ENCODE results near the gene ATP2C2.

ATP2C2 gene

GRCh38 chr16:84464116-84464515 lies 95.8 kb downstream of the ATP2C2 start:
- H3K4me3 ChIP-seq (ENCODE audit: low read depth, low read length) = no peak overlapping the region
- no peak for DNase-seq (ENCODE audit: low read depth, low spot score)
- in situ Hi-C loops (cut with HindIII; ENCODE audit: low sequenced_read_pairs) = no loop called here

GRCh38 chr16:84465154-84465553 lies 96.8 kb downstream of the ATP2C2 start:
- DNase-seq (ENCODE audit: low read depth, low spot score) = no peak
- in situ Hi-C loops (cut with HindIII; ENCODE audit: low sequenced_read_pairs) = no loop called here
- no peak overlapping the region for H3K4me3 ChIP-seq (ENCODE audit: low read depth, low read length)
- TF ChIP-seq CTCF (IDR thresholded peaks at IDR 0.05; ENCODE audit: low read depth, low read length) = no peak

More at GRCh38 chr16:84464116-84464515, 95.8 kb downstream of the ATP2C2 start:
- no peak for TF ChIP-seq CTCF (IDR thresholded peaks at IDR 0.05; ENCODE audit: low read depth, low read length)

DNA sequence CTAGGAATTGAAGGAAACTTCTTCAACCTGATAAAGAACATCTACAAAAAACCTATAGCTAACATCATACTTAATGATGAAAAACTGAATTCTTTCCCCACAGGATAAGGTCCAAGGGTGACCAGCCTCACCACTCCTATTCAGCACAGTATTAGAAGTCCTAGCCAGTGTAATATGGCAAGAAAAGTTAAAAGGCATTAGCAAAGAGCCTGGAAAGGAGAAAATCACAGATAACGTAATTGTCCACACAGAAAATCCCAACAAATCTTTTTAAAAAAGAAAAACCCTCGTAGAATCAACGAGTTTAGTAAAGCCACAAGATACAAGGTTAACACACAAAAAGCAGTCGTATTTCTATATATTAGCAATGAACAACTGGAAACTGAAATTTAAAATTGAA lies 98.4 kb downstream of the ATP2C2 start:
- DNase-seq (ENCODE audit: low read depth, low spot score) = no peak
- TF ChIP-seq CTCF (IDR thresholded peaks at IDR 0.05; ENCODE audit: low read depth, low read length) = no peak
- no peak overlapping the region for H3K4me3 ChIP-seq (ENCODE audit: low read depth, low read length)
- in situ Hi-C loops (cut with HindIII; ENCODE audit: low sequenced_read_pairs) = no loop called here

DNA sequence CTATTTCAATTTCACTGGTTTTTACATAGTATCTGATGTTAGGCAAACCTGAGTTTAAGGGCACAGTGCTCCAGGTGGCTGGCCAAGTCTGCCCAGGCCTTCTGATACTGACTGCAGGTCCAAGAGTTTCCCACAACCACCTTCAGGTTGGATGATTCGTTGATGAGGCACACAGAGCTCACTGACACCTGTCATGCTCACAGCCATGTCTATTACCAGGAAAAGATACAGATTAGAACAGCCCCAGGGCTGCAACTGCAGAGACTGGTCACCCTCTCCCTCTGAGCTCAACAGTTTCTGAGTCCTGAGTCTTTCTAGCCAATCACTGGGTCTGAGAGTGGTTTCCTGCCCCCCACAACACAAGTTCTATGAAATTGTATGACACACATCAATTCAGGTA lies 98.9 kb downstream of the ATP2C2 start:
- no peak overlapping the region for H3K4me3 ChIP-seq (ENCODE audit: low read depth, low read length)
- no peak for DNase-seq (ENCODE audit: low read depth, low spot score)
- in situ Hi-C loops (cut with HindIII; ENCODE audit: low sequenced_read_pairs) = no loop called here
- no peak for TF ChIP-seq CTCF (IDR thresholded peaks at IDR 0.05; ENCODE audit: low read depth, low read length)

DNA sequence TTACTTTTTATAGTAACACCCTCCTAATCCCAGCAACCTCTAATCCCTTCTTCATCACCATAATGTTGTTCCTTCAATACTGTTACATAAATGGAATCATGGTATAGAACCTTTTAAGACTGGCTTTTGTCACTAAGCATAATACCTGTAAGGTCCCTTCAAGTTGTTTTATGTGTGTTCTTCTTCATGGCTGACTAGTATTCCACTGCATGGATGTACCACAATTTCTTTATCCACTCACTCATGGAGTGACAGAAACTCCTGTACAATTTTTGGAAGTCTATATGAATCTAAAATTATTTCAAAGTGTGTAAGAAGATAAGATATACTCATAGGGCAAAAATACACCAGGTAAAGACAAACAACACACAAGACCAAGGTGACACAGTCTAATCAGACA lies 99.4 kb downstream of the ATP2C2 start:
- no peak for TF ChIP-seq CTCF (IDR thresholded peaks at IDR 0.05; ENCODE audit: low read depth, low read length)
- DNase-seq (ENCODE audit: low read depth, low spot score) = no peak
- H3K4me3 ChIP-seq (ENCODE audit: low read depth, low read length) = no peak overlapping the region
- in situ Hi-C loops (cut with HindIII; ENCODE audit: low sequenced_read_pairs) = no loop called here

GRCh38 chr16:84471316-84471715 lies 103.0 kb downstream of the ATP2C2 start:
- in situ Hi-C loops (cut with HindIII; ENCODE audit: low sequenced_read_pairs) = no loop called here
- no peak for DNase-seq (ENCODE audit: low read depth, low spot score)
- TF ChIP-seq CTCF (IDR thresholded peaks at IDR 0.05; ENCODE audit: low read depth, low read length) = no peak
- no peak overlapping the region for H3K4me3 ChIP-seq (ENCODE audit: low read depth, low read length)

- no peak overlapping the region for H3K4me3 ChIP-seq (ENCODE audit: low read depth, low read length)
- DNase-seq (ENCODE audit: low read depth, low spot score) = no peak
- no peak for TF ChIP-seq CTCF (IDR thresholded peaks at IDR 0.05; ENCODE audit: low read depth, low read length)
- in situ Hi-C loops (cut with HindIII; ENCODE audit: low sequenced_read_pairs) = no loop called here
Observed at GRCh38 chr16:84471966-84472365, 103.6 kb downstream of the ATP2C2 start.

Data from astrocyte of the spinal cord (primary cell).